ENCODE data around the gene ASL.
A peak's percentile ranks its signal among the peaks of the same experiment; 100 is the strongest.
"Not testable (repeated sequence)": the region's sequence is repeated elsewhere in the genome, so short reads cannot be mapped to it uniquely, and the experiment has no call there.

Gene ASL

DNA sequence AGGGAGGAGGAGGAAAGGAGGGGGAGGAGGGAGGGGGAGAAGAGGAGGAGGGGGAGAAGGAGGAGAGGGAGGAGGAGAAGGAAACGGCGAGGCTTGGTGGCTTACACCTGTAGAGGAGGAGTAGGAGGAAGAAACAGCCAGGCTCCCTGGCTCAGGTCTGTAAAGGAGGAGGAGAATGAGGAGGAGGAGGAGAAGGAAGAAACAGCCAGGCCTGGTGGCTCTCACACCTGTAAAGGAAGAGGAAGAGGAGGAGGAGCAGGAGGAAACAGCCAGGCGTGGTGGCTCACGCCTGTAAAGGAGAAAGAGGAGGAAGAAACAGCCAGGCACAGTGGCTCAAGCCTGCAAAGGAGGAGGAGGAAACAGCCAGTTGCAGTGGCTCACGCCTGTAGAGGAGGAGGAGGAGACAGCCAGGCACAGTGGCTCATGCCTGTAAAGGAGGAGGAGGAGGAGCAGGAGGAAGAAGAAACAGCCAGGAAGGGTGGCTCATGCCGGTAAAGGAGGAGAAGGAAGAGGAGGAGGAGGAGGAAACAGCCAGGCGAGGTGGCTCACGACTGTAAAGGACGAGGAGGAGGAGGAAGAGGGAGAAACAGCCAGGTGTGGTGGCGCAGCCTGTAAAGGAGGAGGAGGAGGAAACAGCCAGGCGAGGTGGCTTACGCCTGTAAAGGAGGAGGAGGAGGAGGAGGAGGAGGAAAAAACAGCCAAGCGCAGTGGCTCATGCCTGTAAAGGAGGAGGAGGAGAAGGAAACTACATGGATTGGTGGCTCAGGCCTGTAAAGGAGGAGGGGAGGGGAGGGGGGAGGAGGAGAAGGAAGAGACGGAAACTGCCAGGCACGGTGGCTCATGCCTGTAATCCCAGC lies 24.2 kb downstream of the ASL start:
- ATAC-seq (ENCODE audit: low read depth) (peak; percentile 92), DNase-seq (ENCODE audit: low spot score) (peak; percentile 84)
- H3K4me1 ChIP-seq (ENCODE audit: insufficient read depth, poor library complexity, severe bottlenecking) = peaks cover 8% of the 10 kb centered on the region
- H3K36me3 ChIP-seq (ENCODE audit: low read depth) = no peaks in the 10 kb centered on the region
- peak overlapping the region; percentile 87 for H3K27ac ChIP-seq (ENCODE audit: poor library complexity, severe bottlenecking)
- TF ChIP-seq, protein P1, sequence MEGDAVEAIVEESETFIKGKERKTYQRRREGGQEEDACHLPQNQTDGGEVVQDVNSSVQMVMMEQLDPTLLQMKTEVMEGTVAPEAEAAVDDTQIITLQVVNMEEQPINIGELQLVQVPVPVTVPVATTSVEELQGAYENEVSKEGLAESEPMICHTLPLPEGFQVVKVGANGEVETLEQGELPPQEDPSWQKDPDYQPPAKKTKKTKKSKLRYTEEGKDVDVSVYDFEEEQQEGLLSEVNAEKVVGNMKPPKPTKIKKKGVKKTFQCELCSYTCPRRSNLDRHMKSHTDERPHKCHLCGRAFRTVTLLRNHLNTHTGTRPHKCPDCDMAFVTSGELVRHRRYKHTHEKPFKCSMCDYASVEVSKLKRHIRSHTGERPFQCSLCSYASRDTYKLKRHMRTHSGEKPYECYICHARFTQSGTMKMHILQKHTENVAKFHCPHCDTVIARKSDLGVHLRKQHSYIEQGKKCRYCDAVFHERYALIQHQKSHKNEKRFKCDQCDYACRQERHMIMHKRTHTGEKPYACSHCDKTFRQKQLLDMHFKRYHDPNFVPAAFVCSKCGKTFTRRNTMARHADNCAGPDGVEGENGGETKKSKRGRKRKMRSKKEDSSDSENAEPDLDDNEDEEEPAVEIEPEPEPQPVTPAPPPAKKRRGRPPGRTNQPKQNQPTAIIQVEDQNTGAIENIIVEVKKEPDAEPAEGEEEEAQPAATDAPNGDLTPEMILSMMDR (IDR thresholded peaks at IDR 0.05; ENCODE audit: poor library complexity, severe bottlenecking) = no peak
- no peaks in the 10 kb centered on the region for H3K9me3 ChIP-seq (ENCODE audit: severe bottlenecking)
- peak overlapping the region; percentile 13 for H3K4me3 ChIP-seq (ENCODE audit: severe bottlenecking)
- no peaks in the 10 kb centered on the region for H3K27me3 ChIP-seq (ENCODE audit: insufficient read depth, poor library complexity, severe bottlenecking)

DNA sequence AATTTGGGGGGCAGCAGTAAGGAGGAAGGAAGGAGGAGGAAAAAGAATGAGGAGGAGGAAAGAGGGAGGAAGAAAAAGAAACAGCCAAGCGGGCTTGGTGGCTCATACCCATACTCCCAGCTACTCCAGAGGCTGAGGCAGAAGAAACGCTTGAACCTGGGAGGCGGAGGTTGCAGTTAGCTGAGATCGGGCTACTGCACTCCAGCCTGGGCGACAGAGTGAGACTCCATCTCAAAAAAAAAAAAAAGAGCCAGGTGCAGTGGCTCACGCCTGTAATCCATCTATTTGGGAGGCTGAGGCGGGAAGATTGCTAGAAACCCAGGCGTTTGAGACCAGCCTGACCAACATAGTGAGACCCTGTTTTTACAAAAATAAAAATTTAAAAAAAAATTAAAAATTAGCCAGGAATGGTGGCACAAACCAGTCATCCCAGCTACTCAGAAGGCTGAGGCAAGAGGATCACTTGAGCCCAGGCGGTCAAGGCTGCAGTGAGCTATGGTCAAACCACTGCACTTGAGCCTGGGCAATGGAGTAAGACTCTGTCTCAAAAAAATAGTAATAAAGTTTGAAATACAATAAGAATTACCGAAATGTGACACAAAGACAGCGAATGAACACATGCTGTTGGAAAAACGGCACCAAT lies 24.9 kb downstream of the ASL start:
- Histone ChIP-seq H3K9me3 (ENCODE audit: severe bottlenecking) (no peaks in the 10 kb centered on the region), H3K27ac (ENCODE audit: poor library complexity, severe bottlenecking) (peak overlapping the region; percentile 87), H3K4me3 (ENCODE audit: severe bottlenecking) (peak overlapping the region; percentile 13), H3K4me1 (ENCODE audit: insufficient read depth, poor library complexity, severe bottlenecking) (peaks cover 11% of the 10 kb centered on the region), H3K36me3 (ENCODE audit: low read depth) (no peaks in the 10 kb centered on the region), H3K27me3 (ENCODE audit: insufficient read depth, poor library complexity, severe bottlenecking) (no peaks in the 10 kb centered on the region)
- 0 out of 3 replicates have a peak, but pooled peaks have one; percentile 2 for ATAC-seq (ENCODE audit: low read depth)
- TF ChIP-seq, protein P1 (IDR thresholded peaks at IDR 0.05; ENCODE audit: poor library complexity, severe bottlenecking) = no peak
- no peak for DNase-seq (ENCODE audit: low spot score)

DNA sequence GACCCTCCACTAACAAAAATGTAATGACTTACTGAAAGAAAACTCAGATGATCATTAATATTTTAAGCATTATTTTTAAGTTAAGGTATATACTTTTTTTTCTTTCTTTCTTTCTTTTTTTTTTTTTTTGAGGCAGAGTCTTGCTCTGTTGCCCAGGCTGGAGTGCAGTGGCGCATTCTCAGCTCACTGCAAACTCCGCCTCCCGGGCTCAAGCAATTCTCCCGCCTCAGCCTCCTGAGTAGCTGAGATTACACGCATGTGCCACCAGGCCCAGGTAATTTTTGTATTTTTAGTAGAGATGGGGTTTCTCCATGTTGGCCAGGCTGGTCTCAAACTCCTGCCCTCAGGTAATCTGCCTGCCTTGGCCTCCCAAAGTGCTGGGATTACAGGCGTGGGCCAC lies 26.5 kb downstream of the ASL start:
- ATAC-seq (ENCODE audit: low read depth); H3K4me3 ChIP-seq (ENCODE audit: severe bottlenecking); DNase-seq (ENCODE audit: low spot score); H3K36me3 ChIP-seq (ENCODE audit: low read depth); H3K27ac ChIP-seq (ENCODE audit: poor library complexity, severe bottlenecking); H3K9me3 ChIP-seq (ENCODE audit: severe bottlenecking); H3K27me3 ChIP-seq (ENCODE audit: insufficient read depth, poor library complexity, severe bottlenecking): not testable (repeated sequence)
- peaks cover 27% of the 10 kb centered on the region for H3K4me1 ChIP-seq (ENCODE audit: insufficient read depth, poor library complexity, severe bottlenecking)

DNA sequence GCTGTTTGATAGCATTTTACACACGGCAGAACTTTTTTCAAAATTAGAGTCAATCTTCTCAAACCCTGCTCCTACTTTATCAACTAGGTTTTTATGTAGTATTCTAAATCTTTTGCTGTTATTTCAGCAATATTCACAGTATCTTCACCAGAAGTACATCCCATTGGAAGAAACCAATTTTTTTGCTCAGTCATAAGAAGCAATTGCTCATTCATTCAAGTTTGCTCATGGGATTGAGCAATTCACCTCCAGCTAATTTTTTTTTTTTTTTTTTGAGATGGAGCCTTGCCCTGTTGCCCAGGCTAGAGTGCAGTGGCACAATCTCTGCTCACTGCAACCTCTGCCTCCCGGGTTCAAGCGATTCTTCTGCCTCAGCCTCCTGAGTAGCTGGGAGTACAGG lies 28.4 kb downstream of the ASL start:
- not testable (repeated sequence) for DNase-seq (ENCODE audit: low spot score)

DNA sequence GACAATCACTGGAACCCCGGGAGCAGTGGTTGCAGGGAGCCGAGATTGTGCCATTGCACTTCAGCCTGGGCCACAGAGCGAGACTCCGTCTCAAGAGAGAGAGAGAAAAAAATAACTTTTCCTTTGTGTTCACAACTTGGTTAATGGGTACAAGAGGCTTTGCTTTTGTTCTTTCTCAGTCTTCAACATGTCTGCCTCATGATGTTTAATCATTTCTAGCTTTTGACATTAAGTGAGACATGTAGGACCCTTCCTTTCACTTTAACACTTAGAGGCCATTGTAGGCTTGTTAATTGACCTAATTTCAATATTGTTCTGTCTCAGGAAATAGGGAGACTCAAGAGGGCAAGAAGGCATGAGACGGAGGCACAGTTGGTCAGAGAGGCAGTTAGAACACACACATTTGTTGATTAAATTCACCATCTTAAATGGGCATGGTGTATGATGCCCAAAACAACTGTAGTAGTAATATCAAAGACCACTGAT lies 29.7 kb downstream of the ASL start:
- TF ChIP-seq, protein P1 (IDR thresholded peaks at IDR 0.05; ENCODE audit: poor library complexity, severe bottlenecking) = no peak
- Histone ChIP-seq H3K27ac (ENCODE audit: poor library complexity, severe bottlenecking) (peak overlapping the region; percentile 59), H3K36me3 (ENCODE audit: low read depth) (no peaks in the 10 kb centered on the region; the same call in 1 of the 2 replicates), H3K4me3 (ENCODE audit: severe bottlenecking) (no peak overlapping the region), H3K27me3 (ENCODE audit: insufficient read depth, poor library complexity, severe bottlenecking) (no peaks in the 10 kb centered on the region), H3K9me3 (ENCODE audit: severe bottlenecking) (no peaks in the 10 kb centered on the region), H3K4me1 (ENCODE audit: insufficient read depth, poor library complexity, severe bottlenecking) (peaks cover 33% of the 10 kb centered on the region)
- ATAC-seq (ENCODE audit: low read depth) = no peak
- no peak for DNase-seq (ENCODE audit: low spot score)

More for the DNA sequence above, 28.4 kb downstream of the ASL start:
- not testable (repeated sequence) for H3K9me3 ChIP-seq (ENCODE audit: severe bottlenecking); H3K27me3 ChIP-seq (ENCODE audit: insufficient read depth, poor library complexity, severe bottlenecking); H3K4me3 ChIP-seq (ENCODE audit: severe bottlenecking); ATAC-seq (ENCODE audit: low read depth); H3K36me3 ChIP-seq (ENCODE audit: low read depth)
- Histone ChIP-seq H3K4me1 (ENCODE audit: insufficient read depth, poor library complexity, severe bottlenecking) (peaks cover 33% of the 10 kb centered on the region), H3K27ac (ENCODE audit: poor library complexity, severe bottlenecking) (peak overlapping the region; percentile 59)

DNA sequence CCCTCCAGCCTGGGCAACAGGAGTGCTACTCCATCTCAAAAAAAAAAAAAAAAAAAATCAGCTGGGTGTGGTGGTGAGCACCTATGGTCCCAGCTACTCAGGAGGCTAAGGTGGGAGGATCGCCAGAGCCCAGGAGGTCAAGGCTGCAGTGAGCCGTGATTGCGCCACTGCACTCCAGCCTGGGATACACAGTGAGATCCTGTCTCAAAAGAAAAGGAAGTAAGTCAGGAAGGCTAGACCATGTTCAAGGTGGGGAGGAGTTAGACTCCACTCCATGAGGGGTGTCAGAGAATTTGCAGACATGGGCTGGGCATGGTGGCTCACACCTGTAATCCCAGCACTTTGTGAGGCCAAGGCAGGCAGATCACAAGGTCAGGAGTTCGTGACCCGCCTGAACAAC lies 32.8 kb downstream of the ASL start:
- not testable (repeated sequence) for ATAC-seq (ENCODE audit: low read depth); H3K36me3 ChIP-seq (ENCODE audit: low read depth)

More for the DNA sequence above, 32.8 kb downstream of the ASL start:
- H3K9me3 ChIP-seq (ENCODE audit: severe bottlenecking); H3K27me3 ChIP-seq (ENCODE audit: insufficient read depth, poor library complexity, severe bottlenecking); H3K4me3 ChIP-seq (ENCODE audit: severe bottlenecking); DNase-seq (ENCODE audit: low spot score): not testable (repeated sequence)
- peak overlapping the region; percentile 59 for H3K27ac ChIP-seq (ENCODE audit: poor library complexity, severe bottlenecking)
- H3K4me1 ChIP-seq (ENCODE audit: insufficient read depth, poor library complexity, severe bottlenecking) = peaks cover 43% of the 10 kb centered on the region
